GM06990 (cell line): ENCODE results near the gene OPCML.

ENCODE experiments used
- DNase-seq: peaks from one replicate; pipeline ENCODE4 v3.0.0-alpha.2; 2011; ENCODE audit not compliant: insufficient read length; ENCODE audit errors: extremely low read depth
- H3K27me3 ChIP-seq: replicated peaks from 2 replicates; pipeline ENCODE4 v1.6.0; 2011; ENCODE audit warnings: low read length; ENCODE audit not compliant: control insufficient read depth, insufficient read depth
- H3K36me3 ChIP-seq: 2 replicates; pipeline ENCODE4 v1.5.1; 2011; ENCODE audit warnings: low read length; ENCODE audit not compliant: control insufficient read depth, insufficient read depth
- H3K4me3 ChIP-seq: replicated peaks from 2 replicates; pipeline ENCODE4 v1.5.1; 2011; ENCODE audit warnings: low read depth, mild to moderate bottlenecking, control low read depth, low read length
- TF ChIP-seq, protein P1 (sequence below): IDR thresholded peaks from 2 replicates; pipeline ENCODE4 v1.5.1; 2011; ENCODE audit warnings: low read length, control low read depth, mild to moderate bottlenecking, inconsistent platforms; ENCODE audit not compliant: insufficient read depth, poor library complexity, severe bottlenecking

The OPCML gene

DNA sequence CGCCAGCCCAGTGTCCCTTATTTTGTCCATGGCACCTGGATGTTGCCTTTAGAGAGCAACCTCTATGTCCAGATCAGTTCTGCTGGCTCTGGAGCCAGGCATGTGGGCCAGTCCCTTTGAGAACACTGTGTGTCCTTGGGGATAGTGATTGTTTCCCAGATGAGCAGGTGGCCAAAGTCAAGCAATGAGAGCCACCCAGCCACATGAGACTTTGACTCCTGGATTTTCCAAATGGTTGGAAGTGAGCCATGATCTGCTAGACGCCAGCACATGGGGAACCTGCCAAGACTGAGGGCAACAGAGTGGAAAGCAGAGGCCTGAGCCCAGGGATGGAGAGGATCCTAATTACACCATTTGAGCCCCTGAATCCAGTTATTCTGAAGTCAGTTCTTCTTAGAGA is 479.8 kb downstream of the OPCML start:
- Histone ChIP-seq H3K27me3 (peaks cover 2% of the 10 kb centered on the region; the same call in 1 of the 2 replicates), H3K4me3 (no peak overlapping the region), H3K36me3 (no peaks in the 10 kb centered on the region)
- no peak for DNase-seq
- TF ChIP-seq, protein P1, sequence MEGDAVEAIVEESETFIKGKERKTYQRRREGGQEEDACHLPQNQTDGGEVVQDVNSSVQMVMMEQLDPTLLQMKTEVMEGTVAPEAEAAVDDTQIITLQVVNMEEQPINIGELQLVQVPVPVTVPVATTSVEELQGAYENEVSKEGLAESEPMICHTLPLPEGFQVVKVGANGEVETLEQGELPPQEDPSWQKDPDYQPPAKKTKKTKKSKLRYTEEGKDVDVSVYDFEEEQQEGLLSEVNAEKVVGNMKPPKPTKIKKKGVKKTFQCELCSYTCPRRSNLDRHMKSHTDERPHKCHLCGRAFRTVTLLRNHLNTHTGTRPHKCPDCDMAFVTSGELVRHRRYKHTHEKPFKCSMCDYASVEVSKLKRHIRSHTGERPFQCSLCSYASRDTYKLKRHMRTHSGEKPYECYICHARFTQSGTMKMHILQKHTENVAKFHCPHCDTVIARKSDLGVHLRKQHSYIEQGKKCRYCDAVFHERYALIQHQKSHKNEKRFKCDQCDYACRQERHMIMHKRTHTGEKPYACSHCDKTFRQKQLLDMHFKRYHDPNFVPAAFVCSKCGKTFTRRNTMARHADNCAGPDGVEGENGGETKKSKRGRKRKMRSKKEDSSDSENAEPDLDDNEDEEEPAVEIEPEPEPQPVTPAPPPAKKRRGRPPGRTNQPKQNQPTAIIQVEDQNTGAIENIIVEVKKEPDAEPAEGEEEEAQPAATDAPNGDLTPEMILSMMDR, result no peak

DNA sequence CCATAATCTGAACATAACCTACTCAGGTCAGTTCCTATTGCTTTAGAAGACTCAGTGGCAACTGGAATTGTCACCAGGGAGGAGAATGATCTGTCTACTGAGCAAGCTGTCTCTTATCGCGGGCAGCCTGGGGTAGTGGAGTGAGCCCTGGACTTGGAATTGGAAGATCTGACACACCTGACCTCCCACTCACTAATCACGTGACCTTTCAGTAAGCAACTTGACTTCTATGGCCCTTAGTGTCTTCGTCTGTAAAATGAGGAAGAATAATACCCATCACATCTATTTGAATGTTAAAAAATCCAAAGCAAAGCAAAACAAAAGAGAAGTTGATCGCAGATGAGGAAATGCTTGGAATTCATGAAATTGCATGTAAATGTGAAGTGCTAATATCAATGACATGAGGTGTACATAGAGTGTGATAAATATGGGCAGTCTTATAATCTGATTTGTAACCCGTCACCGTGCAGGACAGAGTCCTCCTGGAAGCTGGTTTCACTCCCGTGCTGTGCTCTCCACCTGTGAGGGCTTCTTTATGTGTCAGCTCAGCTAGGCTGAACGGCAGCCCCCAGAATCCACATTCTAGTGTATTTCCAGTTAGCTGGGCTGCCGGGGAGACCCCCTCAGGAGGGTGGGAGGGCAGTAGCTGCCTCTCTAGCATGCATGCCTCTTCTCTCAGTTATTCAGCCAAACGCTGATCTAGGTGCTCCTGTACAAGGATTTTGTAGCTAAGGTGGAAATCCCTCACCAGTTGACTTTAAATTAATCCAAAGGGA is 482.9 kb downstream of the OPCML start:
- no peak overlapping the region for H3K4me3 ChIP-seq
- H3K27me3 ChIP-seq, result no peaks in the 10 kb centered on the region; the same call in 1 of the 2 replicates
- no peak for DNase-seq
- no peaks in the 10 kb centered on the region for H3K36me3 ChIP-seq
- TF ChIP-seq, protein P1, result no peak

DNA sequence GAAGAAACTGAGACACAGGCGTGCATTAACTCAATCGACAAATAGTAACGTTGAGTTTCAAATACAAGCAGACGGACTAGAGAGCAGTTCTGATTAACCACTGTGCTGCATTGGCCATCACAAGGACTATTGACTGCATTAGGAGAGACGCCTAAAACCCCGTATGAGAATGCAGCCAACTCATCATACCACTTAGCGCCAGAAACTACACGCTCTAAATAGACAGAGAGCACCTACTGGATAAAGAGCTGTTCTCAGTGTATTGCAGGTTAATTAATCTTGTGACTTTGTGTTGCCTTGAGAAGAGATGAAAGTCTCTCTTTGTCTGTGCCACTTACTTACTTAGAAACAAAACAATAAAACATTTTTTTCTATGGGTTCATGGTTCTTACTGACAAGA is 484.0 kb downstream of the OPCML start:
- no peak overlapping the region for H3K4me3 ChIP-seq
- no peaks in the 10 kb centered on the region for H3K36me3 ChIP-seq
- H3K27me3 ChIP-seq, result no peaks in the 10 kb centered on the region; the same call in 1 of the 2 replicates
- no peak for DNase-seq
- TF ChIP-seq, protein P1, result no peak

DNA sequence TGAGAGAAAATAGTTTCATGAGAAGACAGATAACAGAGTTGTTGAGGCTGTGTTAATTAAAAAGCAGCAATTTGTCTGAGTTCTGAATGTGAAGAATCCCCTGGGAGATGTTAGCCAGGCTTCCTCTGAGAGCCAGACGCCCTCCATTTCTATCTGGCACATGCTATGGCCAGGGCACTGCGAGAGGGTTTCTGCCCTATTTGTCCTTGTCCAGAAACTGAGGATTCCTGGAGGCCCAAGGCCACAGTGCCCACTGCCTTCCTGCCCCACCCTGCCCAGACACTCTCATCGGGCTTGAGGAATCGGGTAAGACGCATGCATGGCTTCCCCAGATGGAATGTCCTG is 484.6 kb downstream of the OPCML start:
- TF ChIP-seq, protein P1, result no peak
- Histone ChIP-seq H3K36me3 (no peaks in the 10 kb centered on the region), H3K4me3 (no peak overlapping the region), H3K27me3 (no peaks in the 10 kb centered on the region; the same call in 1 of the 2 replicates)
- no peak for DNase-seq

DNA sequence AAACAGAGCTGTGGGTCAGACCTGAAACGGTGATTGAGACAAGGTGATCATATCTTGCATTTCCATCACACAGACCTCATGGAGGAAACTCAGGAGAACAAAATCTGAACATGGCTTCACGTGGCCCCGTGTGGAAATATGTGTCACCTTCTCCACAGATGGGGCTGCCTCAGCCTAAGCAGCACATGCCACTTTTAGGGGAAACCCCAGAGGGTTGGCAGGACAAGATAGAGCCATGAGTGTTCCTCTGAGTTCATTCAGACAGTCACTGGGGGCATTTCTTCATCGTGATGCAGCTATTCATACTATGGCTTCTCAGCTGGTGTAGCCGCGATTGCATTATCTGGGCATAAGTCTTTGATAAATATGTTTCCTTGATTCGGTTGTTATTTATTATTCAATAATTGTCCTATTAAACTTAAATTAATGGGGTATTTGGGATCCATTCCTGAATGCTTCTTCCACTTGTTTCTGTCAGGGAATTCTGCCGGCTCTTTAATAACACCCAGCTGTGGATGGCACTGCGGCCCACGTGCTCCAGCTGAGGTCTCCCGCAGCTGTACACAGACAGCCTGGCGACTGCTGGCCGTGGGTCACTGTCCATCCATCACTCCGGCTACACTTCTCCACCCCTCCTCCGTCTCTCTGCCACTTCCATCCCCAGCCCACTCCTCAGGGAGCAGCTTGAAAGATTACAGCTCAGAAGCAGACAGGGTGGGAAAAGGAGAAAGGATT is 485.1 kb downstream of the OPCML start:
- no peak overlapping the region for H3K4me3 ChIP-seq
- no peak for DNase-seq
- H3K27me3 ChIP-seq, result no peaks in the 10 kb centered on the region; the same call in 1 of the 2 replicates
- no peaks in the 10 kb centered on the region for H3K36me3 ChIP-seq
- TF ChIP-seq, protein P1, result no peak
